Activated B cell treated with CpG ODN at 0.5 μM for 24 hours (primary cell): ENCODE measurements around the gene EEFSEC. TPM values are rescaled to one million over a fixed set of nuclear protein-coding genes. Genes with fewer than 3 reads are reported as not detected.

Experiments
- ATAC-seq: fragments of 200-7000 bp; cut with Tn5 transposase; one replicate; pipeline ENCODE4 v1.10.0; 2021; ENCODE audit warnings: low read depth, mild to moderate bottlenecking, moderate library complexity
- CTCF ChIA-PET: fragments of 350-600 bp; sonication (Branson Sonifier 250); formaldehyde crosslinking; loops from one replicate; lab custom pipeline; 2021; ENCODE audit warnings: antibody characterized with exemption; lab: Charles Lee
- POLR2A ChIA-PET: fragments of 350-600 bp; sonication (Branson Sonifier 250); formaldehyde crosslinking; loops from one replicate; lab custom pipeline; 2021; ENCODE audit warnings: antibody characterized with exemption; lab: Charles Lee
- DNase-seq: peaks from one replicate; pipeline ENCODE4 v3.0.0; 2022
- H3K27ac Mint-ChIP-seq: one replicate; pipeline ENCODE4 v1.8.0; 2020; ENCODE audit warnings: mixed read lengths
- H3K27me3 Mint-ChIP-seq: one replicate; pipeline ENCODE4 v1.8.0; 2021; ENCODE audit warnings: mixed read lengths
- H3K36me3 Mint-ChIP-seq: one replicate; pipeline ENCODE4 v1.8.0; 2021; ENCODE audit warnings: low read depth, mixed read lengths
- H3K4me1 Mint-ChIP-seq: one replicate; pipeline ENCODE4 v1.8.0; 2021; ENCODE audit warnings: mixed read lengths
- H3K4me3 Mint-ChIP-seq: one replicate; pipeline ENCODE4 v1.8.0; 2020; ENCODE audit warnings: mild to moderate bottlenecking, mixed read lengths
- H3K9me3 Mint-ChIP-seq: one replicate; pipeline ENCODE4 v1.8.0; 2020; ENCODE audit warnings: mixed read lengths
- CTCF ChIP-seq: fragments of 200-600 bp; IDR thresholded peaks from one replicate; pipeline ENCODE4 v1.8.0; 2022; ENCODE audit warnings: antibody characterized with exemption, mild to moderate bottlenecking
- intact Hi-C: fragments of 100-400 bp; cut with micrococcal nuclease; formaldehyde crosslinking; loops from one replicate; pipeline ENCODE4 v1.15.1; 2024
- total RNA-seq: library from RNA; stranded (reverse); gene quantifications from 2 replicates; pipeline ENCODE4 v1.2.3, GENCODE V29; 2022

EEFSEC gene
- total RNA-seq, 1 donor from 2014 or later: 20.0 TPM

GRCh38 chr3:128436214-128436613 is 282.9 kb downstream of the EEFSEC start:
- Mint-ChIP-seq H3K4me3 (no peak overlapping the region), H3K27ac (no peak overlapping the region), H3K27me3 (peaks cover 54% of the 10 kb centered on the region), H3K36me3 (no peaks in the 10 kb centered on the region), H3K4me1 (peaks cover 7% of the 10 kb centered on the region), H3K9me3 (no peaks in the 10 kb centered on the region)
- intact Hi-C loops: no loop called here
- DNase-seq: no peak
- TF ChIP-seq CTCF: no peak
- ATAC-seq: no peak
- CTCF ChIA-PET: no interaction called here
- POLR2A ChIA-PET: interaction anchor here (0.5 kb wide), 1 partner anchor 15 kb away, joined by 3 read pairs; no protein-coding TSS in a partner anchor

DNA sequence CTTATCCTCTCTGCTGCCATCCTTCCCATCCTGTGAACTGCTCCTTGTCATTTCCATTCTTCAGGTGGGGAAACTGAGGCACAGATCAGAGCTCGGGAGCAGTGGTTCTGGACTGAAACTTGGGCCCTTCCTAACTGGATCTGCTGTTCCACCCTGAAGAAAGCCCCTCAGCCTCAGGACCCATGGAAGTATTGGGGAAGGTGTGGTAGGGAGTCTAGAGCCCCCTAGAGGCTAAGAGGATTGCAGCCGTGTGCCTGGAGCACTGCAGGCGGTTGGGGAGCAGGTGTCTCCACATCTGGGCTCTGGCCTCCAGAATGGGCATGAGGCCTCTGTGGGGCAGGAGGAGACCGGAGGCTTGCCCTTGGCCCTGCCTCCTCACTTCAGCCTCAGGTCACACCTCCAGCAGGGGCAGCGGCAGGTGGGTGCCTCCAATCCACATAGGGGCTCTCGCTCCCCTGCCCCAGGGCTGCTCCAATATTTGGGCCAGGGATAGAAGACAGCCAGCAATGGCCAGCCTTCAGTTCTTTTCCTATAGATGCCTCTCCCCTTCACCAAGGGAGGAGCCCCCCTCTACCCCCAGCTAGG is 285.3 kb downstream of the EEFSEC start:
- no peaks in the 10 kb centered on the region for H3K4me1 Mint-ChIP-seq
- intact Hi-C loops: no loop called here
- no peak overlapping the region for H3K4me3 Mint-ChIP-seq
- peaks cover 38% of the 10 kb centered on the region for H3K27me3 Mint-ChIP-seq
- H3K27ac Mint-ChIP-seq: no peak overlapping the region
- ChIA-PET POLR2A (no interaction called here), CTCF (no interaction called here)
- no peak for TF ChIP-seq CTCF
- H3K36me3 Mint-ChIP-seq: no peaks in the 10 kb centered on the region
- DNase-seq (no peak), ATAC-seq (no peak)
- H3K9me3 Mint-ChIP-seq: no peaks in the 10 kb centered on the region

DNA sequence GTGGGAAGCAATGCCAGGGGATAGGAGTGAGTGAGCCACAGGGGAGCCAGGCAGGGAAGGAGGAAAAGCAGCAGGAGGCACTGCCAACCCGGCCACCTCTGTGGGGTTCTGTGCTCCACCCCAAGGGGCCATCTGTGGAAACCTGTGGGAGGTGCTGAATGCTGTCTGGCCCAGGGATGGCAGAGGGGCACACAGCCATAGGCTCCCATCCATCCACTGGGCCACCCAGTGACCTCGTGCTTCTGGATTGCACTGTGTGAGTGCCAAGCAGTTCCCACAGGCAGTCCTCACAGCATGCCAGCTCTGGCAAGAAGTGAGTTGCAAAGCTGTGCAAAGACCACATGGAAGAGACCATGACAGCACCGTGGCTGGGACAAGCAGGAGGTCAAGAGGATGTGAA is 285.9 kb downstream of the EEFSEC start:
- Mint-ChIP-seq H3K4me3 (no peak overlapping the region), H3K27ac (no peak overlapping the region), H3K36me3 (no peaks in the 10 kb centered on the region), H3K9me3 (no peaks in the 10 kb centered on the region), H3K27me3 (peaks cover 35% of the 10 kb centered on the region), H3K4me1 (no peaks in the 10 kb centered on the region)
- intact Hi-C loops: no loop called here
- TF ChIP-seq CTCF: no peak
- ChIA-PET CTCF (no interaction called here), POLR2A (no interaction called here)
- no peak for ATAC-seq
- DNase-seq: no peak

DNA sequence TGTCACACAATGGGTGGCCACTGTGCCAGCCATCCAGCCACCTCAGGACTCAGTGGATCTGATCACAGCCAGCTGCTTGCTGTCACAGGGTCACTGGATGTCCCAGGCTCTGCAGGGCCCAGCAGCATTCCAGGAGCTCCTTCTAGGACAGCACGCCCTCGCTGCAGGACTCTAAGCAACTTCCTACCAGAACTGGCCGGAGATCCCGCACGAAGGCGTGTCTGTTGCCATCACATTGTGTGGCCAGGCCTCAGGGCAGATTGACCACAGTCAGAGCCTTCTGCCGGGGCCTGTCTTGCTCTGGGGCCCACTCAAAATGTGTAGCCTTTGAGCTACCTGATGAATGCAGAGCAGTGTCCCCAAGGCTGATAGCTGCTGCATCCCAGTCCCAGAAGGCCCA is 288.8 kb downstream of the EEFSEC start:
- TF ChIP-seq CTCF: no peak
- CTCF ChIA-PET: no interaction called here
- ATAC-seq: no peak
- Mint-ChIP-seq H3K4me1 (no peaks in the 10 kb centered on the region), H3K9me3 (peaks cover 7% of the 10 kb centered on the region), H3K36me3 (no peaks in the 10 kb centered on the region), H3K27me3 (peaks cover 22% of the 10 kb centered on the region), H3K4me3 (no peak overlapping the region), H3K27ac (no peak overlapping the region)
- POLR2A ChIA-PET: no interaction called here
- intact Hi-C loops: no loop called here
- DNase-seq: no peak

GRCh38 chr3:128442949-128443348 is 289.7 kb downstream of the EEFSEC start:
- Mint-ChIP-seq H3K4me3 (no peak overlapping the region), H3K4me1 (no peaks in the 10 kb centered on the region), H3K27ac (no peak overlapping the region), H3K27me3 (peaks cover 19% of the 10 kb centered on the region), H3K9me3 (peaks cover 7% of the 10 kb centered on the region), H3K36me3 (no peaks in the 10 kb centered on the region)
- ChIA-PET CTCF (no interaction called here), POLR2A (no interaction called here)
- intact Hi-C loops: no loop called here
- no peak for TF ChIP-seq CTCF
- no peak for ATAC-seq
- no peak for DNase-seq
